Stimulated activated CD4-positive, alpha-beta T cell treated with anti-CD3 and anti-CD28 coated beads, Interleukin-2, amount 100 ng/mL, for 4 hours (primary cell): ENCODE measurements around the gene OR6N2.

Source experiments
- DNase-seq: peaks from one replicate; pipeline ENCODE4 v3.0.0-alpha.2; 2020; ENCODE audit warnings: low read depth

The OR6N2 gene

GRCh38 chr1:158754420-158754819 lies 26.6 kb downstream of the OR6N2 start, which contains the start of gene OR6K6:
Gene OR6K6 (plus strand): TSS chr1:158754720. CDS start chr1:158754888, 168 bp downstream.
- DNase-seq = no peak

- no peak for DNase-seq
Measured at GRCh38 chr1:158752155-158752712, 28.8 kb downstream of the OR6N2 start.

GRCh38 chr1:158735848-158736247 lies 45.2 kb downstream of the OR6N2 start:
- no peak for DNase-seq

- DNase-seq = no peak
Measured at GRCh38 chr1:158732524-158732923, 48.5 kb downstream of the OR6N2 start.

- DNase-seq = no peak
Measured at GRCh38 chr1:158731707-158732106, 49.3 kb downstream of the OR6N2 start.

- no peak for DNase-seq
Measured at GRCh38 chr1:158730453-158730852, 50.6 kb downstream of the OR6N2 start.

GRCh38 chr1:158728510-158729225 lies 52.3 kb downstream of the OR6N2 start:
- DNase-seq = no peak

- no peak for DNase-seq
Measured at GRCh38 chr1:158724442-158724841, 56.6 kb downstream of the OR6N2 start.
